Measurements from ENCODE around the gene P2RX3.

Gene P2RX3

GRCh38 chr11:57310091-57310490 is 28.1 kb upstream of the P2RX3 start:
- no peak for DNase-seq (ENCODE audit: low read depth)

GRCh38 chr11:57310630-57311086 is 27.5 kb upstream of the P2RX3 start:
- DNase-seq (ENCODE audit: low read depth), result no peak

GRCh38 chr11:57311109-57311936 is 26.8 kb upstream of the P2RX3 start:
- DNase-seq (ENCODE audit: low read depth), result no peak

GRCh38 chr11:57312511-57313021 is 25.6 kb upstream of the P2RX3 start:
- no peak for DNase-seq (ENCODE audit: low read depth)

GRCh38 chr11:57313071-57313787 is 24.9 kb upstream of the P2RX3 start:
- DNase-seq (ENCODE audit: low read depth), result no peak

- no peak for DNase-seq (ENCODE audit: low read depth)
Observed at GRCh38 chr11:57313788-57314135, 24.4 kb upstream of the P2RX3 start.

- no peak for DNase-seq (ENCODE audit: low read depth)
Observed at GRCh38 chr11:57314221-57314973, 23.8 kb upstream of the P2RX3 start.

GRCh38 chr11:57315491-57315890 is 22.7 kb upstream of the P2RX3 start:
- DNase-seq (ENCODE audit: low read depth), result no peak

GRCh38 chr11:57316017-57316416 is 22.1 kb upstream of the P2RX3 start:
- DNase-seq (ENCODE audit: low read depth), result no peak

GRCh38 chr11:57318178-57318577 is 20.0 kb upstream of the P2RX3 start:
- DNase-seq (ENCODE audit: low read depth), result no peak

- DNase-seq (ENCODE audit: low read depth), result no peak
Observed at GRCh38 chr11:57320067-57320718, 18.0 kb upstream of the P2RX3 start.

GRCh38 chr11:57320719-57321387 is 17.3 kb upstream of the P2RX3 start:
- no peak for DNase-seq (ENCODE audit: low read depth)

GRCh38 chr11:57321388-57322255 is 16.5 kb upstream of the P2RX3 start:
- DNase-seq (ENCODE audit: low read depth), result no peak

GRCh38 chr11:57322256-57323166 is 15.6 kb upstream of the P2RX3 start:
- DNase-seq (ENCODE audit: low read depth), result no peak

- DNase-seq (ENCODE audit: low read depth), result no peak
Observed at GRCh38 chr11:57323167-57323854, 14.8 kb upstream of the P2RX3 start.

- no peak for DNase-seq (ENCODE audit: low read depth)
Observed at GRCh38 chr11:57323855-57324153, 14.3 kb upstream of the P2RX3 start.

- DNase-seq (ENCODE audit: low read depth), result no peak
Observed at GRCh38 chr11:57324154-57324885, 13.8 kb upstream of the P2RX3 start.
